NB4 (cell line): Measurements from ENCODE around the gene KLF11.

Source experiments
- DNase-seq: peaks from one replicate; pipeline ENCODE4 v3.0.0; 2010; ENCODE audit warnings: low read depth
- H3K4me3 ChIP-seq: one replicate; pipeline ENCODE4 v1.5.1; 2011; ENCODE audit warnings: mild to moderate bottlenecking, low read depth, low read length, moderate library complexity
- CTCF ChIP-seq: IDR thresholded peaks from one replicate; pipeline ENCODE4 v1.5.1; 2012; ENCODE audit warnings: low read depth, low read length
- MYC ChIP-seq: IDR thresholded peaks from 2 replicates; pipeline ENCODE4 v1.6.1; 2011; ENCODE audit warnings: low read depth, low read length
- POLR2A ChIP-seq: IDR thresholded peaks from 2 replicates; pipeline ENCODE4 v1.6.1; 2011; ENCODE audit warnings: mild to moderate bottlenecking; ENCODE audit not compliant: insufficient read length; ENCODE audit errors: extremely low read depth
- TF ChIP-seq, protein P1 (sequence below): IDR thresholded peaks from 2 replicates; pipeline ENCODE4 v1.6.1; 2011; ENCODE audit warnings: low read depth, low read length

Gene KLF11

DNA sequence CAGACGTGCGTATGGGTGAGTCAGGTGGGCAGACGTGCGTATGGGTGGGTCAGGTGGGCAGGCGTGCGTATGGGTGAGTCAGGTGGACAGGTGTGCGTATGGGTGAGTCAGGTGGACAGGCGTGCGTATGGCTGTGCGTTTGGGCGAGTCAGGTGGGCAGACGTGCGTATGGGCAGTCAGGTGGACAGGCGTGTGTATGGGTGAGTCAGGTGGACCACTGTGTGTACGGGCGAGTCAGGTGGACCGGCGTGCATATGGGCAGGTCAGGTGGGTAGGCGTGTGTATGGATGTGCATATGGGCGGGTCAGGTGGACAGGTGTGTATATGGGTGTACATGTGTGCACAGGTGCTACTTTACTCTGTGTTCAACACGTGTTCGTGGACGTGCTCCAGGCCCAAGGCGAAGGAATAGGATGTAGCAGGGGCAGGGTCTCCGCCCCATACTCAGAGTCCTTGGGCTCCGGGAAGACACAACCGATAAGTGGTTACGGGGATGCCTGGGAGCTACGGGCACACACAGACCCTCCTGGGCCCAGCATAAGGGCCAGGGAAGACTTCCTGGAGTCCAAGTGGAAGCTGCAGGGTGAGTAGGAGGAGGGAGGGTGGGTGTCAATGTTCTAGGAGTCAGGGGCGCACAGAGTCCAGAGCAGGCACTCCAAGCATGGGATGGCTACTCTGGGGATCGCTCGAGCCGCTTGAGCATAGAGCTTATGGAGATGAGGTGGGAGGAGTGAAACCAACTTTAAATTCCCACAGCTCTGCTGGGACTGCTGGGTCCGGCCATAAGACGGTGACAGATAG, 27.1 kb upstream of the KLF11 start:
- no peak for DNase-seq
- no peak overlapping the region for H3K4me3 ChIP-seq
- TF ChIP-seq POLR2A (no peak), MYC (no peak), CTCF (no peak)
- TF ChIP-seq, protein P1, sequence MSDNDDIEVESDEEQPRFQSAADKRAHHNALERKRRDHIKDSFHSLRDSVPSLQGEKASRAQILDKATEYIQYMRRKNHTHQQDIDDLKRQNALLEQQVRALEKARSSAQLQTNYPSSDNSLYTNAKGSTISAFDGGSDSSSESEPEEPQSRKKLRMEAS, result no peak

- H3K4me3 ChIP-seq, result no peak overlapping the region
- no peak for DNase-seq
- TF ChIP-seq POLR2A, result no peak
- no peak for TF ChIP-seq CTCF
- no peak for TF ChIP-seq MYC
- TF ChIP-seq, protein P1, result no peak
These were observed 26.5 kb upstream of the KLF11 start for GRCh38 chr2:10016802-10017258.

DNA sequence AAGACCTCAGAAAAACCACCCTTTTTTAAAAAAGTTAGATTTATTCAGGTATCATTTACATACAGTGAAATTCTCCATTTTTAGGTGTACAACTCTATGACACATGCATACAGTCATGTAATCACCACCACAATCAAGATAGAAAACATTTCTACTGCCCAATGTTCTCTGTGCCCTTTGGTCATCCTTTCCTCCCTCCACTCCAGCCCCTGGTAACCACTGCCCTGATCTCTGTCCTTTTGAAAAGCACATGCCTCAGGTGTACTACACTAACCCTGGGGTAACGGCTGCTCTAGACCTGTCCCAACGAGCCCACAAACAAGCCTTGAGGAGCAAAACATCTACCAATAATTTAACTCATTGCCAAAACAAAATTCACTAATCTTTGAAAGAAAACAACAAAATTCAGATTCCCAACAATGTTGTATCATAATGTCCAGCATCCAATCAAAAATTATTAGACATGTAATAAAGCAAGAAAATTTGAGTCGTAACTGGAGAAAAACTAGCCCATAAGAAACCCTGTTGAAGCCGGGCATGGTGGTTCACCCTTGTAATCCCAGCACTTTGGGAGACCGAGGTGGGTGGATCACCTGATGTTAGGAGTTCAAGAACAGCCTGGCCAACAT, 25.9 kb upstream of the KLF11 start:
- TF ChIP-seq CTCF, result no peak
- TF ChIP-seq MYC, result no peak
- no peak for TF ChIP-seq POLR2A
- TF ChIP-seq, protein P1, result no peak
- no peak overlapping the region for H3K4me3 ChIP-seq
- no peak for DNase-seq

- no peak for DNase-seq
- TF ChIP-seq MYC (no peak), POLR2A (no peak), CTCF (no peak)
- TF ChIP-seq, protein P1, result no peak
- no peak overlapping the region for H3K4me3 ChIP-seq
These were observed 24.2 kb upstream of the KLF11 start for GRCh38 chr2:10019174-10019573.

DNA sequence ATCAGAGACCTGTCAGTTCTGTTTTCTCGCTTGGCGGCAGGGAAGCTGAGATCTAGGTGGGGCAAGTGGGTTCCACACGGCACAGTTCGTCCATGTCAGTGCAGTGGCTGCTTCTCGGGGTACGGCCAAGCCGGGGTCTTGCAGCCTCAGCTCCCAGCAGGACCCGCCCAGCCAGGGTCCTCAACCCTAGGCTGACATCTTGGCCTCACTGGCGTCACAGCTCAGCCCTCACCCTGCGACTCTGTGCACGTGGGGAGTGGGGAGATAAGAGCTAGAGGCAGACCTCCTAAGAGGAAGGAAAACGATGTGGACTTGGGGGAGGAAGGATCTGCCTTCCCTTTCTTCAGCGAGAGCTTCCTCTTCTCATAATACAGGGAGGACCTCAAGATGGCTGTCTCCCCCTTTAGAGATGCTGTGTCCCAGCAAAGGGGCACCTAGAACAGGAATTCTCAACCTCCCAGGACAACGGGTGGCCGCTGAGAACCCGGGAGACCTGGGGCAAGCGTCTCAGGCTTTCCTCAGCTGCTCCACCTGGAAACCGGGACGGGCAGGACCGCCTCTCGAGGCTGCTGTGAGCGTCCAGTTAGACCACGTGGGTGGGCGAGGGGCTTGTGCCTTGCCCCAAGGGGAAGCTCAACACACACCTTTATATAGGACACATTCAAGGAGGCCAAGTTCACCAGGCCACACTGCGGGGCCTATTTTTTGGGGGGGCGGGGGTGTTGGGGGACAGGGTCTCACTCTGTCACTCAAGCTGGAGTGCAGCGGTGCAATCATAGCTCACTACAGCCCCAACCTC, 23.5 kb upstream of the KLF11 start:
- H3K4me3 ChIP-seq, result no peak overlapping the region
- DNase-seq, result no peak
- TF ChIP-seq POLR2A (no peak), CTCF (no peak), MYC (no peak)
- TF ChIP-seq, protein P1, result no peak
